Thyroid gland (tissue), 4 donors: ENCODE measurements around the gene ACOX2.

Experiments
- POLR2A ChIP-seq, 2 donors: fragments of 450-650 bp; IDR thresholded peaks; one replicate each; pipeline ENCODE4 v1.6.1; 2017; ENCODE audit warnings: antibody characterized with exemption in 2 of 2, mild to moderate bottlenecking in 2 of 2, moderate library complexity in 1 of 2
- TF ChIP-seq, protein P1 (sequence below), 6 experiments: fragments of 200-600 bp in 3 of 6; fragments of 450-650 bp in 3 of 6; sonication (generic) in 3 of 6; IDR thresholded peaks; one replicate each; pipeline ENCODE4 v1.5.1; 2016 to 2019; ENCODE audit warnings: antibody characterized with exemption in 6 of 6, mild to moderate bottlenecking in 2 of 6, inconsistent platforms in 1 of 6, moderate library complexity in 1 of 6

- TF ChIP-seq, protein P1, sequence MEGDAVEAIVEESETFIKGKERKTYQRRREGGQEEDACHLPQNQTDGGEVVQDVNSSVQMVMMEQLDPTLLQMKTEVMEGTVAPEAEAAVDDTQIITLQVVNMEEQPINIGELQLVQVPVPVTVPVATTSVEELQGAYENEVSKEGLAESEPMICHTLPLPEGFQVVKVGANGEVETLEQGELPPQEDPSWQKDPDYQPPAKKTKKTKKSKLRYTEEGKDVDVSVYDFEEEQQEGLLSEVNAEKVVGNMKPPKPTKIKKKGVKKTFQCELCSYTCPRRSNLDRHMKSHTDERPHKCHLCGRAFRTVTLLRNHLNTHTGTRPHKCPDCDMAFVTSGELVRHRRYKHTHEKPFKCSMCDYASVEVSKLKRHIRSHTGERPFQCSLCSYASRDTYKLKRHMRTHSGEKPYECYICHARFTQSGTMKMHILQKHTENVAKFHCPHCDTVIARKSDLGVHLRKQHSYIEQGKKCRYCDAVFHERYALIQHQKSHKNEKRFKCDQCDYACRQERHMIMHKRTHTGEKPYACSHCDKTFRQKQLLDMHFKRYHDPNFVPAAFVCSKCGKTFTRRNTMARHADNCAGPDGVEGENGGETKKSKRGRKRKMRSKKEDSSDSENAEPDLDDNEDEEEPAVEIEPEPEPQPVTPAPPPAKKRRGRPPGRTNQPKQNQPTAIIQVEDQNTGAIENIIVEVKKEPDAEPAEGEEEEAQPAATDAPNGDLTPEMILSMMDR (IDR thresholded peaks at IDR 0.05): no peak
- no peak for TF ChIP-seq POLR2A (IDR thresholded peaks at IDR 0.05)
These were observed 28.8 kb upstream of the ACOX2 start for GRCh38 chr3:58565621-58566397.
